Right atrium auricular region (tissue), 2 donors: ENCODE measurements around the gene PRMT2. TPM values are rescaled to one million over a fixed set of nuclear protein-coding genes. Genes with fewer than 3 reads are reported as not detected.

Source experiments
- DNase-seq: peaks from one replicate; pipeline ENCODE4 v3.0.0-alpha.2; 2019; ENCODE audit warnings: low spot score
- H3K27ac ChIP-seq, 2 donors: fragments of 200-600 bp; sonication (generic); 1 replicate in 1 of 2; 2 replicates in 1 of 2; pipeline ENCODE4 v1.5.1; 2016 to 2019
- H3K27me3 ChIP-seq, 2 donors: fragments of 200-600 bp; sonication (generic); one replicate each; pipeline versions ENCODE4 v1.5.1 to v1.6.0; 2017 to 2019
- H3K36me3 ChIP-seq: fragments of 200-600 bp; sonication (generic); one replicate; pipeline ENCODE4 v1.5.1; 2016
- H3K4me1 ChIP-seq, 2 donors: fragments of 200-600 bp; sonication (generic); one replicate each; pipeline versions ENCODE4 v1.5.1 to v1.6.0; 2017 to 2019
- H3K4me3 ChIP-seq, 2 donors: fragments of 200-600 bp; sonication (generic); 1 replicate in 1 of 2; 2 replicates in 1 of 2; pipeline ENCODE4 v1.5.1; 2017 to 2019; ENCODE audit warnings: mild to moderate bottlenecking in 1 of 2, moderate library complexity in 1 of 2
- H3K9me3 ChIP-seq, 2 donors: fragments of 200-600 bp; sonication (generic); one replicate each; pipeline ENCODE4 v1.5.1; 2019
- CTCF ChIP-seq, 2 donors: fragments of 200-600 bp; sonication (generic); IDR thresholded peaks; one replicate each; pipeline ENCODE4 v1.5.1; 2019; ENCODE audit warnings: antibody characterized with exemption in 2 of 2
- total RNA-seq, 2 donors: library from RNA; depleted of rRNA; stranded (reverse); fragments of >200 nt; gene quantifications; one replicate each; pipeline ENCODE4 v1.1.0, GENCODE V29; 2016

PRMT2 gene
- total RNA-seq, 2 donors from 2014 or later = 36.7 to 60.5 TPM

- no peaks in the 10 kb centered on the region for H3K9me3 ChIP-seq
- peaks cover 9% of the 10 kb centered on the region for H3K36me3 ChIP-seq
- H3K4me3 ChIP-seq = peak overlapping the region; percentile 26 to 34
- no peak for DNase-seq
- no peak for TF ChIP-seq CTCF (IDR thresholded peaks at IDR 0.05)
- peaks cover 0 to 2% of the 10 kb centered on the region in 2 donors for H3K4me1 ChIP-seq
- peak overlapping the region; percentile 51 to 65 for H3K27ac ChIP-seq
- H3K27me3 ChIP-seq = no peaks in the 10 kb centered on the region
Measured at GRCh38 chr21:46661642-46662366, 26.3 kb downstream of the PRMT2 start.

GRCh38 chr21:46662367-46662654, 26.8 kb downstream of the PRMT2 start:
- DNase-seq = no peak
- Histone ChIP-seq H3K27ac (no peak overlapping the region), H3K9me3 (no peaks in the 10 kb centered on the region), H3K4me3 (no peak overlapping the region), H3K27me3 (no peaks in the 10 kb centered on the region), H3K4me1 (peaks cover 0 to 7% of the 10 kb centered on the region in 2 donors), H3K36me3 (peaks cover 9% of the 10 kb centered on the region)
- no peak for TF ChIP-seq CTCF (IDR thresholded peaks at IDR 0.05)

GRCh38 chr21:46662765-46663500, 27.5 kb downstream of the PRMT2 start:
- Histone ChIP-seq H3K36me3 (peaks cover 9% of the 10 kb centered on the region), H3K9me3 (no peaks in the 10 kb centered on the region), H3K4me1 (peaks cover 0 to 13% of the 10 kb centered on the region in 2 donors), H3K27me3 (no peaks in the 10 kb centered on the region), H3K27ac (no peak overlapping the region), H3K4me3 (no peak overlapping the region)
- no peak for DNase-seq
- TF ChIP-seq CTCF (IDR thresholded peaks at IDR 0.05) = no peak

- Histone ChIP-seq H3K27me3 (no peaks in the 10 kb centered on the region), H3K27ac (no peak overlapping the region), H3K4me3 (no peak overlapping the region), H3K36me3 (peaks cover 8% of the 10 kb centered on the region), H3K4me1 (peaks cover 0 to 16% of the 10 kb centered on the region in 2 donors), H3K9me3 (no peaks in the 10 kb centered on the region)
- DNase-seq = no peak
- TF ChIP-seq CTCF (IDR thresholded peaks at IDR 0.05) = no peak
Measured at GRCh38 chr21:46663754-46664153, 28.3 kb downstream of the PRMT2 start.

GRCh38 chr21:46664316-46664995, 29.0 kb downstream of the PRMT2 start:
- Histone ChIP-seq H3K27ac (no peak overlapping the region), H3K4me1 (peaks cover 0 to 16% of the 10 kb centered on the region in 2 donors), H3K4me3 (no peak overlapping the region), H3K36me3 (peaks cover 1% of the 10 kb centered on the region), H3K27me3 (no peaks in the 10 kb centered on the region), H3K9me3 (no peaks in the 10 kb centered on the region)
- no peak for TF ChIP-seq CTCF (IDR thresholded peaks at IDR 0.05)
- no peak for DNase-seq
